Neural cell (in vitro differentiated cells): Measurements from ENCODE around the gene SEC63. TPM values are rescaled to one million over a fixed set of nuclear protein-coding genes. Genes with fewer than 3 reads are reported as not detected.
"Not testable (repeated sequence)": the region's sequence is repeated elsewhere in the genome, so short reads cannot be mapped to it uniquely, and the experiment has no call there.

Experiments used
- H2AFZ ChIP-seq: fragments of 200-600, 300-800 bp; sonication (generic), shearing (Covaris generic); 2 replicates; pipeline ENCODE4 v1.6.0; 2014; ENCODE audit warnings: low read depth, mild to moderate bottlenecking, antibody characterized with exemption, low read length, moderate library complexity
- H3F3A ChIP-seq: fragments of 200-600 bp; shearing (Covaris generic); 2 replicates; pipeline ENCODE4 v1.6.1; 2016; ENCODE audit warnings: mild to moderate bottlenecking, moderate library complexity, mixed read lengths, antibody characterized with exemption, low read length; ENCODE audit not compliant: insufficient read depth, poor library complexity, severe bottlenecking
- H3K27ac ChIP-seq: fragments of 200-600, 300-800 bp; sonication (generic), shearing (Covaris generic); 2 replicates; pipeline ENCODE4 v1.5.1; 2014; ENCODE audit warnings: mild to moderate bottlenecking, low read length, moderate library complexity
- H3K27me3 ChIP-seq: fragments of 300-800, 200-600 bp; sonication (generic), shearing (Covaris generic); 2 replicates; pipeline ENCODE4 v1.6.0; 2014; ENCODE audit warnings: mild to moderate bottlenecking, low read depth, low read length, moderate library complexity; ENCODE audit not compliant: insufficient read depth
- H3K36me3 ChIP-seq: fragments of 300-800, 200-600 bp; sonication (generic), shearing (Covaris generic); 2 replicates; pipeline ENCODE4 v1.5.1; 2014; ENCODE audit warnings: mild to moderate bottlenecking, antibody characterized with exemption, low read length, moderate library complexity; ENCODE audit not compliant: insufficient read depth
- H3K4me2 ChIP-seq: fragments of 300-800, 200-600 bp; sonication (generic), shearing (Covaris generic); 2 replicates; pipeline ENCODE4 v1.6.0; 2014; ENCODE audit warnings: mild to moderate bottlenecking, low read length
- H3K4me3 ChIP-seq: fragments of 300-800, 200-600 bp; sonication (generic), shearing (Covaris generic); 2 replicates; pipeline ENCODE4 v1.5.1; 2014; ENCODE audit warnings: mild to moderate bottlenecking, low read length, moderate library complexity
- H3K79me2 ChIP-seq: fragments of 200-600 bp; shearing (Covaris generic); replicated peaks from 2 replicates; pipeline ENCODE4 v1.6.0; 2014; ENCODE audit warnings: mild to moderate bottlenecking, low read length, moderate library complexity; ENCODE audit not compliant: insufficient read depth
- H3K9ac ChIP-seq: fragments of 300-800, 200-600 bp; sonication (generic), shearing (Covaris generic); 2 replicates; pipeline ENCODE4 v1.6.1; 2016; ENCODE audit warnings: mild to moderate bottlenecking, low read length, mixed read lengths
- H3K9me2 ChIP-seq: fragments of 200-600 bp; shearing (Covaris generic); 2 replicates; pipeline ENCODE4 v1.6.1; 2016; ENCODE audit warnings: mild to moderate bottlenecking, low read length, mixed read lengths; ENCODE audit not compliant: insufficient read depth
- H3K9me3 ChIP-seq: fragments of 200-600, 300-800 bp; sonication (generic), shearing (Covaris generic); 2 replicates; pipeline ENCODE4 v1.6.1; 2016; ENCODE audit warnings: mild to moderate bottlenecking, mixed run types, low read length, moderate library complexity, mixed read lengths
- H4K20me1 ChIP-seq: fragments of 200-600 bp; shearing (Covaris generic); 2 replicates; pipeline ENCODE4 v1.6.1; 2016; ENCODE audit warnings: mild to moderate bottlenecking, mixed run types; ENCODE audit not compliant: insufficient read depth
- EP300 ChIP-seq: fragments of 450-650 bp; conservative IDR thresholded peaks from 2 replicates; pipeline ENCODE4 v1.6.1; 2014; ENCODE audit warnings: antibody characterized with exemption, mild to moderate bottlenecking, moderate library complexity; ENCODE audit not compliant: poor library complexity, severe bottlenecking
- EZH2 ChIP-seq: fragments of 200-600, 300-800 bp; shearing (Covaris generic), sonication (generic); IDR thresholded peaks from 2 replicates; pipeline ENCODE4 v1.6.1; 2014; ENCODE audit warnings: antibody characterized with exemption, low read length, borderline replicate concordance, mild to moderate bottlenecking; ENCODE audit not compliant: insufficient read depth, poor library complexity, severe bottlenecking
- MXI1 ChIP-seq: fragments of 450-650 bp; conservative IDR thresholded peaks from 2 replicates; pipeline ENCODE4 v1.6.1; 2014; ENCODE audit warnings: antibody characterized with exemption, mild to moderate bottlenecking; ENCODE audit not compliant: poor library complexity, severe bottlenecking
- POLR2AphosphoS5 ChIP-seq: IDR thresholded peaks from 2 replicates; pipeline ENCODE4 v1.6.1; 2012
- RAD21 ChIP-seq: fragments of 450-650 bp; conservative IDR thresholded peaks from 2 replicates; pipeline ENCODE4 v1.6.1; 2014; ENCODE audit warnings: antibody characterized with exemption, mild to moderate bottlenecking, moderate library complexity
- SMC3 ChIP-seq: fragments of 450-650 bp; conservative IDR thresholded peaks from 2 replicates; pipeline ENCODE4 v1.6.1; 2014; ENCODE audit warnings: antibody characterized with exemption, mild to moderate bottlenecking, moderate library complexity; ENCODE audit not compliant: poor library complexity
- TAF1 ChIP-seq: IDR thresholded peaks from 2 replicates; pipeline ENCODE4 v1.6.1; 2012; ENCODE audit warnings: low read depth
- polyA plus RNA-seq: library from polyadenylated mRNA; depleted of rRNA; stranded (reverse); fragments of >200 nt; gene quantifications from 2 replicates; pipeline ENCODE4 v1.2.3, GENCODE V29; 2014
- TF ChIP-seq, protein P1 (sequence below): IDR thresholded peaks from 2 replicates; pipeline ENCODE4 v1.6.1; 2012; ENCODE audit warnings: borderline replicate concordance
- TF ChIP-seq, protein P2 (sequence below): fragments of 450-650 bp; IDR thresholded peaks from 2 replicates; pipeline ENCODE4 v1.5.1; 2014; ENCODE audit warnings: antibody characterized with exemption, mild to moderate bottlenecking, moderate library complexity; ENCODE audit not compliant: poor library complexity, severe bottlenecking

Gene SEC63
- polyA plus RNA-seq, 1 donor from 2014 or later: 34.8 TPM

DNA sequence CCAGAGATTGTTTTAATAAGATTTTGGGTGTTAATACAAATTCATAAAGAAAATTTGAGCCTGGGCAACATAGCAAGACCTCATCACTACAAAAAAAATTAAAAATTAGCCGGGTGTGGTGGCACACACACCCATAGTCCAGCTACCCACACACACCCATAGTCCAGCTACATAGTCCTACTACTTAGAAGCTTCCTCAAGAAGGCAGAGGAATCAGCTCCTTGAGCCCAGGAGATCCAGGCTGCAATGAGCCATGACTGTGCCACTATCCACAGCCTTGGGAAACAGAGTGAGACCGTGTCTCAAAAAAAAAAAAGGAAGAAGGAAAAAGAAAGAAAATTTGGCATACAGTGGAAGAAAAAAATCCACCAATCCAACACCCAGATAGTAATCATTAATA, 16.8 kb downstream of the SEC63 start:
- H4K20me1 ChIP-seq: no peaks in the 10 kb centered on the region
- TF ChIP-seq POLR2AphosphoS5 (no peak), EZH2 (no peak), RAD21 (no peak), SMC3 (no peak), TAF1 (no peak), EP300 (no peak), MXI1 (no peak)
- TF ChIP-seq, protein P1, sequence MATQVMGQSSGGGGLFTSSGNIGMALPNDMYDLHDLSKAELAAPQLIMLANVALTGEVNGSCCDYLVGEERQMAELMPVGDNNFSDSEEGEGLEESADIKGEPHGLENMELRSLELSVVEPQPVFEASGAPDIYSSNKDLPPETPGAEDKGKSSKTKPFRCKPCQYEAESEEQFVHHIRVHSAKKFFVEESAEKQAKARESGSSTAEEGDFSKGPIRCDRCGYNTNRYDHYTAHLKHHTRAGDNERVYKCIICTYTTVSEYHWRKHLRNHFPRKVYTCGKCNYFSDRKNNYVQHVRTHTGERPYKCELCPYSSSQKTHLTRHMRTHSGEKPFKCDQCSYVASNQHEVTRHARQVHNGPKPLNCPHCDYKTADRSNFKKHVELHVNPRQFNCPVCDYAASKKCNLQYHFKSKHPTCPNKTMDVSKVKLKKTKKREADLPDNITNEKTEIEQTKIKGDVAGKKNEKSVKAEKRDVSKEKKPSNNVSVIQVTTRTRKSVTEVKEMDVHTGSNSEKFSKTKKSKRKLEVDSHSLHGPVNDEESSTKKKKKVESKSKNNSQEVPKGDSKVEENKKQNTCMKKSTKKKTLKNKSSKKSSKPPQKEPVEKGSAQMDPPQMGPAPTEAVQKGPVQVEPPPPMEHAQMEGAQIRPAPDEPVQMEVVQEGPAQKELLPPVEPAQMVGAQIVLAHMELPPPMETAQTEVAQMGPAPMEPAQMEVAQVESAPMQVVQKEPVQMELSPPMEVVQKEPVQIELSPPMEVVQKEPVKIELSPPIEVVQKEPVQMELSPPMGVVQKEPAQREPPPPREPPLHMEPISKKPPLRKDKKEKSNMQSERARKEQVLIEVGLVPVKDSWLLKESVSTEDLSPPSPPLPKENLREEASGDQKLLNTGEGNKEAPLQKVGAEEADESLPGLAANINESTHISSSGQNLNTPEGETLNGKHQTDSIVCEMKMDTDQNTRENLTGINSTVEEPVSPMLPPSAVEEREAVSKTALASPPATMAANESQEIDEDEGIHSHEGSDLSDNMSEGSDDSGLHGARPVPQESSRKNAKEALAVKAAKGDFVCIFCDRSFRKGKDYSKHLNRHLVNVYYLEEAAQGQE: no peak
- TF ChIP-seq, protein P2, sequence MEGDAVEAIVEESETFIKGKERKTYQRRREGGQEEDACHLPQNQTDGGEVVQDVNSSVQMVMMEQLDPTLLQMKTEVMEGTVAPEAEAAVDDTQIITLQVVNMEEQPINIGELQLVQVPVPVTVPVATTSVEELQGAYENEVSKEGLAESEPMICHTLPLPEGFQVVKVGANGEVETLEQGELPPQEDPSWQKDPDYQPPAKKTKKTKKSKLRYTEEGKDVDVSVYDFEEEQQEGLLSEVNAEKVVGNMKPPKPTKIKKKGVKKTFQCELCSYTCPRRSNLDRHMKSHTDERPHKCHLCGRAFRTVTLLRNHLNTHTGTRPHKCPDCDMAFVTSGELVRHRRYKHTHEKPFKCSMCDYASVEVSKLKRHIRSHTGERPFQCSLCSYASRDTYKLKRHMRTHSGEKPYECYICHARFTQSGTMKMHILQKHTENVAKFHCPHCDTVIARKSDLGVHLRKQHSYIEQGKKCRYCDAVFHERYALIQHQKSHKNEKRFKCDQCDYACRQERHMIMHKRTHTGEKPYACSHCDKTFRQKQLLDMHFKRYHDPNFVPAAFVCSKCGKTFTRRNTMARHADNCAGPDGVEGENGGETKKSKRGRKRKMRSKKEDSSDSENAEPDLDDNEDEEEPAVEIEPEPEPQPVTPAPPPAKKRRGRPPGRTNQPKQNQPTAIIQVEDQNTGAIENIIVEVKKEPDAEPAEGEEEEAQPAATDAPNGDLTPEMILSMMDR: no peak

DNA sequence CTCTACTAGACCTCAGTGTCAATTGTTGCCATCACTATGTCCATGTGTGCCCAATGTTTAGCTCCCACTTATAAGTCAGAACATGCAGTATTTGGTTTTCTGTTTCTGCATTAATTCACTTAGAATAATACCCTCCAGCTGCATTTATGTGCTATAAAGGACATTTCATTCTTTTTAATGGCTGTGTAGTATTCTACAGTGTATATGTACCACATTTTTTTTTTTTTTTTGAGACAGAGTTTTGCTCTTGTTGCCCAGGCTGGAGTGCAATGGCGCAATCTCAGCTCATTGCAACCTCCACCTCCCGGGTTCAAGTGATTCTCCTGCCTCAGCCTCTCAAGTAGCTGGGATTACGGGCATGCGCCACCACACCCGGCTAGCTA, 21.1 kb downstream of the SEC63 start:
- H3K4me2 ChIP-seq, H3K9me2 ChIP-seq, H4K20me1 ChIP-seq, H3K27me3 ChIP-seq, H3K36me3 ChIP-seq, H3F3A ChIP-seq, H3K4me3 ChIP-seq, H3K9me3 ChIP-seq, H3K27ac ChIP-seq, H2AFZ ChIP-seq, H3K9ac ChIP-seq: not testable (repeated sequence)
- peaks cover 35% of the 10 kb centered on the region for H3K79me2 ChIP-seq

More for the DNA sequence above, 16.8 kb downstream of the SEC63 start:
- Histone ChIP-seq H3F3A (no peaks in the 10 kb centered on the region), H3K27ac (no peak overlapping the region), H3K9me3 (no peaks in the 10 kb centered on the region), H2AFZ (no peak overlapping the region), H3K9me2 (no peaks in the 10 kb centered on the region), H3K4me3 (no peak overlapping the region), H3K9ac (no peak overlapping the region), H3K4me2 (no peak overlapping the region), H3K27me3 (no peaks in the 10 kb centered on the region), H3K36me3 (no peaks in the 10 kb centered on the region), H3K79me2 (peaks cover 50% of the 10 kb centered on the region)
